GM19372 (cell line): ENCODE results near the gene CFAP20DC.
"Not testable (repeated sequence)": the region's sequence is repeated elsewhere in the genome, so short reads cannot be mapped to it uniquely, and the experiment has no call there.

Source experiments
- ATAC-seq: cut with Tn5 transposase; IDR thresholded peaks from one replicate; pipeline ENCODE4 v1.9.1; 2021; ENCODE audit warnings: mild to moderate bottlenecking, low read depth, moderate library complexity; ENCODE audit not compliant: unreplicated experiment

CFAP20DC gene

GRCh38 chr3:58967866-58968265 is 82.0 kb downstream of the CFAP20DC start:
- ATAC-seq = not testable (repeated sequence)

DNA sequence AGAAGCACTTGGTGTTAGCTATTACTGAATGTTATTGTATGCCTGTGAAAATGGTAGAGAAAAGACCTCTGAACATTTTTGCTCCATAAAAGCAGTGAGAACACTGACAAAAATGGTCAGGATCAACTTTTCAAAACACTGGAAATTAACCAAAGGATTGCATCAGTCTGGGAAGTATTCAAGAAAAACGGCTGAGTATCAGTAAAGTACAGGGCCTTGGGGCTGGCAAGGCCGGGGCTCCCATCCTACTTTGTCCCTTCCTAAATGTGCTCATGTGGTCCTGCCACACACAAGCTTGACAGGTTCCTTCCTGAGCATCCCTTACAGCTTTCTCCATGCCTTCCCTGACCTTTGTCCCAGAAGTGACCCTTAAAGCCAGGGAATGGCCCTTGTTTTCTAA is 84.0 kb downstream of the CFAP20DC start:
- ATAC-seq = no peak

DNA sequence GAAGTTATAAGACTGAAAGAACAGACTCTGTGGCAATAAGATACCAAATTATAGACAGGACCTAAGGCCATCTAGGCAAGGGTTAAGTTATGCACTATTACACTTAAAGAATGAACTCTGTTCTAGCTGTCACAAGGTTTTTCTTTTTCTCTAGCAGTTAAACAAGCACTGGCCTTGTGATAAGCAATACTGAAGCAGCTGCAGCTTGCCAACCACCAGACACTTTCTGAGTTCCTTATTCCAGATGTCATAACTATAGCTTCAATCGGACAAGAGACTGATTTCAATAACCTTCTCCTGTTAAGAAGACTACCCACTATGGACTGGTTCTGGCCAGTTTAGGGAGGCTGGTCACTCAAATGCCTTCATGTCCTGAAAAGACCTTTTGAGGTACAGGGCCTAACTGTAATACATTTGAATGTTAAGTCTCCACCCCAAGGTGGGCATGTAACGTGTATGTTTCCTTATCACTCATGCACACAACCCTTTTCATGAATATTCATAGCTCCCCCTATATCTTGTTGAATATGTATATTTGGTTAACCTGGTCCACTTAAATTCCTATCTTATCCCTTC is 85.8 kb downstream of the CFAP20DC start:
- no peak for ATAC-seq

DNA sequence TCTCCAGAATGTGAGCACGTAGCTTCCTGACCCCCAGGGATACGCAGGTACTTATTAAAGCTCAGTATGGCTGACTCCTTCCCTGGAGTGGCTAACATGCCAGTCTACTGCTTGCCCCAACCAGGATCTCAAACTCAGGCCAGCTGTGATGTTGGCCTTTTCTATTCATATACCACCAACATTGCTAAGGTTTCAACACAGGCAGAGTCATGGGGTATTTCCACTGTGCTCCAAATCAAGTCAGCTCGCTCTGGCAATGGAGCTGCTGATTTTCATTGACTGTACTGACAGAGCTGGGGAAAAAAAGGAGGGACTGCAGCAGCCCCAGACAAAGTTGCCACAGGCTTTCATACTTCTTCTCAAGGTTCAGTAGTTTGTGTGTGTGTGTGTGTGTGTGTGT is 87.0 kb downstream of the CFAP20DC start:
- ATAC-seq = no peak

DNA sequence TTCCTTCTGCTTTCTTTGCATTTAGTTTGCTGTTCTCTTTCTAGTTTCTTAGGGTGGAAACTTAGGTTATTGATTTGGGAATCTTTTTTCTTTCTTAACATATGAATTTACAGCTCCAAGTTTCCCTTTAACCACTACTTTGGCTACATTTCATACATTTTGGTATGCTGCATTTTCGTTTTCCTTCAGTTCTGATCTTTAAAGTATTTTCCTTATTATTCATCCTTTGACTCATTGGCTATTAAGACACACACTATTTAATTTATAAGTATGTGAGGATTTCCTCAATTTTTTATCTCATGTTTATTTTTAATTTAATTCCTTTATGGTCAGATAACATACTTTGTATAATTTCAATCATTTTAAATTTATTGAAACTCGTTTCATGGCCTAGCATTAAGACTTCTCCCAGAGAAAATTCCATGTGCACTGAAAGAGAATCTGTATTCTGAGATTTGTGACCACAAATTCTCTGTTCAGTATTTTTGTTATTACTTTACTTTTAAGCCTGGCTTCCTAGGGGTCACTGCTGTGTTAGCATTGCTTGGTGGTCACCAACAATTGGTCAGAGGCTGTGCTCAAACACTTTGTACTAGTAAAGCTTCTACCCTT is 87.7 kb downstream of the CFAP20DC start:
- no peak for ATAC-seq

DNA sequence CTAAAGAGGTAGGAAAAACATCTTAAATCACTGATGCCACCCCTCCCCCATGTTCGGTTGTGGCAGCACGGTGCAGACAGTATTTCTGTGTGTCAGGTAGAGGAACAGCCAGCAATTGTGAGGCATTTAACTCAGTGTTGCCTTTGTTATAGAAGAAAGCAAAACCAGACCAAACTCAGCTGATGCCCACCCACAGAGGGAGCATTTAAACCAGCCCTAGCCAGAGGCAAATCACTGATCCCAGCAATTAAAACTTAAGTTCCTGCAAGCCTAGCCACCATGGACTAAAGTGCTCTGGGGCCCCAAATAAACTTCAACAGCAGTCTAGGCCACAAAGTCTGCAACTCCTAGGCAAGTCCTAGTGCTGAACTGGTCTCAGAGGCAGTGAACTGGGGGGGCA is 94.5 kb downstream of the CFAP20DC start:
- no peak for ATAC-seq

DNA sequence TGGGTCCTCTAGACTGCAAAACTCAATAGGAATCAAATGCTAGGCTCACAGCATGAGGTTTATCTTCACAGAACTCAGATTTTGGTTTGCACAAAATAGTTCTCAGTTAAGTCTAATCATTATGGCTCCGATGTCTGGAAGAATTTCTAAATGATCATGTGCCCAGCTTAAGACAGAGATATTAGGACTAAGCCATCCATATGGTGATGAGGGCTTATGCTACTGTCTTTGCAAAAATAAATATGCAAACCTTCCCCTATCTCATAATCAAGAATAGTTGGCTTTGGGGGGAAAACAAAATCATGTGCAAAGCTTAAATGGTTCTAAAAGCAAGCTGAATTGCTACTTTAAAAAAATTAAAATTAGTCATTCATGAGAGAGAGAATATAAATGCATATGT is 96.5 kb downstream of the CFAP20DC start:
- no peak for ATAC-seq

DNA sequence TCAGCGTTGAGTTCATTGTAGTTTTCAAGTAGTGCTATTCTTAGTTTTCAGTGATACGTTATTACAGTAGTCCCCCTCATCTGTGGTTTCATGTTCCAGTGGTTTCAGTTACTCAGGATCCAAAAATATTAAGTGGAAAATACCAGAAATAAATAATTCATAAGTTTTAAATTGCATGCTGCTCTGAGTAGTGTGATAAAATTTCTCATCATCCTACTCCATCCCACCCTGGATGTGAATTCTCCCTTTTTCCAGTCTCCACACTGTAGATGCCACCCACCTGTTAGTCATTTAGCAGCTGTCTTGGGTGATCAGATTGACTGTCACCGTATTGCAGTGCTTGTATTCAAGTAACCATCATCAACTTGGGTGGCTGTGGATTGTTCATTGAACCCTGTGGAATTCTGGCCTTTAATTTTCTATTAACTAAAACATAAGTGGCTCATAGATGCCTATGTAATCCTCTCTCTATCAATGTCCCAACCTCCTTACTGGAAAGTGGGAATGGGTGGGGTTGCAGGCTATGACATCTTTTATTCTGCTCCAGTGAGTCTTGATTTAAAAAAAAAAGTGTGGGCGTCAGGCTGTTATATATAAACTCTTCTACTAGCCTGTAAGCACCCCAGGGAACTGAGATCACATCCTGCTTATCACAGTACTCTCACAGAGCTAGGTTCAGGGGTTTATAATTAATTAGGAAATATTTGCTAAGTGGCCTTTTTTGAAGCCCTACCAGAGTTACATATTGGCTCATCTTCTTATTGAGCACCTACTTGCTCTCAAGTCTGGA is 97.5 kb downstream of the CFAP20DC start:
- ATAC-seq = peak; percentile 63

DNA sequence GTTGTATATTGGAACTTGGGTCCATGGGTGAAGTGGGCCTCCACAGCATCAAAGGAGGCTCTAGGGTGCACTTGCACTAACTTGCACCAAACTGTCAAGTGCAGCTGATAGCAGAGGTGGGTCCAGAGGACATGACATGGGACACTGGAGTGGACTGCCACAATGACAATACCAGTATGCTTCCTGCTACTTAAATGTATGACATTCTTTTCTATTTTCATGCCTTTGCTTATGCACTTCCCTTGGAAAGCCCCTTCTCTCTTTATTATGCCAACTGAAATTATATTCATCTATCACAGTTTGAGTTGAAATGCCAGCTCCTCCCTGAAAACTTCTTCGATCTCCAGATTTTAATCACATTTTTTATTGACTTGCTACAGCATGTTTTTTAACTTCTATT is 101.8 kb downstream of the CFAP20DC start:
- ATAC-seq = no peak

- no peak for ATAC-seq
Measured at GRCh38 chr3:58946875-58947274, 103.0 kb downstream of the CFAP20DC start.

GRCh38 chr3:58938057-58938456 is 111.8 kb downstream of the CFAP20DC start:
- no peak for ATAC-seq

GRCh38 chr3:58924578-58924977 is 125.2 kb downstream of the CFAP20DC start:
- no peak for ATAC-seq

DNA sequence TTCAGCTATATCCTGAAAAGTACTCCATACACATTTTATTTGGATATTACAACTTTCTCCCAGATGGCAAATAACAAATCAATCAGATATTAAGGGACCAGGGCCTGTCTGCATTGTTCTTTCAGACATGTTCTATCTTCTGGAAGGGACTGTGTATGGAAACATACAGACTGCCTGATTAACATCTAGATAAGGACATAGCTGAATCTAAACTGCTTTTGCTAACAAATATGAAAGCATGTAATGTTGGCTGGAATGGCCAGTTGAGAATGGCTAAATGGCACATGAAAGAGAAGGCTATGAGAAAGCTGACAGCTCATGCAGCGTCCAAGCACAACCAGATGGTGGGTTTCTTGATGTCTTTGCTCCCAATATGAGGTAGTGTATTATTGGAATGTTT is 149.4 kb downstream of the CFAP20DC start:
- ATAC-seq = no peak

DNA sequence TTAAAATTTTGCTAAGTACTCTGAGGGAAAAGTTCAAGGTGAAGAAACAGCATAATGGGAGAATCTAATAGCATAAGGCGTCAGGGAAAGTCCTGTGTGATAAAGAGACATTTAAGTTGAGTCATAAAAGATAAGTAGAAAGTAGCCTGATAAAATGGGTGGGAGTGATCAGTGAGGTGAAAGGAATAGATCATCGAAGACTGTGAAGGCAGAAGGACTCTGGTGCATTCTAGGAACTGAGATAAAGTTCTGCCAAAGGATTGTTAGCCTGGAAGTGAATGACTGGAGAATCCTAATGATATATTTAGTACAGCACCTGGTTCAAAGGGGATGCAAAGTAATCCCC is 149.9 kb downstream of the CFAP20DC start:
- peak; percentile 9 for ATAC-seq

GRCh38 chr3:58899159-58899952 is 150.5 kb downstream of the CFAP20DC start:
- peak; percentile 90 for ATAC-seq

DNA sequence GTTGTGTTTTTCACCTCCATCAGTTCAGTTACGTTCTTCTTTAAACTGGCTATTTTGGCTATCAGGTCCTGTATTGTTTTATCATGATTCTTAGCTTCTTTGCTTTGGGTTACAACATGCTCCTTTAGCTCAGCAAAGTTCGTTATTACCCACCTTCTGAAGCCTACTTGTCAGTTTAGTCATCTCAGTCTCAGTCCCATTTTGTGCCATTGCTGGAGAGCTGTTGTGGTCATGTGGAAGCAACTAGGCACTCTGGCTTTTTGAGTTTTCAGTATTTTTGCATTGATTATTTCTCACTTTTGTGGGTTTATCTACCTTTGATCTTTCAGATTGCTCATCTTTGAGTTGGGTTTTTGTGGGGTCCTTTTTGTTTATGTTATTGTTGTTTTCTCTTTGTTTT is 151.3 kb downstream of the CFAP20DC start:
- ATAC-seq = no peak

DNA sequence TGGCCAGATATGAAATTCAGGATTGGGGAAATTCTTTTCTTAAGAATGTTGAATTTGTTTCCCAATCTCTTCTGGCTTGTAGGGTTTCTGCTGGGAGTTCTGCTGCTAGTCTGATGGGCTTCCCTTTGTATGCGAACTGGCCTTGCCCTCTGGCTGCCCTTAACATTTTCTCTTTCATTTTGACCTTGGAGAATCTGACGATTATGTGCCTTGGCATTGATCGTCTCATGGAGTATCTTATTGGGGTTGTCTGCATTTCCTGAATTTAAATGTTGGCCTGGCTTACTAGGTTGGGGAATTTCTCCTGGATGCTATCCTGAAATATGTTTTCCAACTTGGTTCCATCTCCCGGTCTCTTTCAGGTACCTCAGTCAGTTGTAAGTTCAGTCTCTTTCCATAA is 152.2 kb downstream of the CFAP20DC start:
- ATAC-seq = no peak

GRCh38 chr3:58895678-58896077 is 154.1 kb downstream of the CFAP20DC start:
- ATAC-seq = not testable (repeated sequence)

GRCh38 chr3:58892526-58892925 is 157.3 kb downstream of the CFAP20DC start:
- ATAC-seq = not testable (repeated sequence)

DNA sequence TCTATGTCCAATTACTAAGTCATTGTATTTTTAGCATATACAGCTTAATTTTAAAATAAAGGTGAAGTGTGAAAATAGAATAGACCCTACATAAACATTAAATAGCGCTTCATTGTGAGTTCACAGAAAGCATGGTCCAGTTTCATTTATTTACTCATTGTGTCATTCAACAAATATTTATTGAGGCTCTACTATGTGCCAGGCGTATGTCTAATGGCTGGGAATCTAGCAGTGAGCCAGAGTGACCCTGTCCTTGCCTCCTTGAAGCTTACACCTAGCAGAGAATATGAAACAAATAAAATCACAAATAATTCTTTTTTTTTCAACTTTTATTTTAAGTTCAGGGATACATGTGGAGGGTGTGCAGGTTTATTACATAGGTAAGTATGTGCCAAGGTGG is 161.7 kb downstream of the CFAP20DC start:
- ATAC-seq = no peak

DNA sequence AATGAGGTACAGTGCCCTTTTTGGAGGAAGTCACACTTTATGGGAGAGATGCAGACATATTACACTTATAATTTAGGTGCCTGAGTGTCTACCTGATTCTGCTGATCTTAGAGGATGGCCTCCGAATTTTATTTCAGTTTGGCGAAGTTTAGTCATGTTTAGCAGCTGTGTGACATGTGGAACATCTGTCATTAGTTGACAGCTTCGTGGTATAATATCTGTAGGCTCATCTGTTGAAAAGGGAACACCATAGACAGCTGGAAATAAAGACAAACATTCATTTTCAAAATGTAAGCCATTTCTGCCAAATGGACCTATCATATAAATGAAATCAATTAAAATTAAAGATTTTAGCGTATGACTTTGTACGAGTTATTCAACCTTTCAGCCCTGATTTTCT is 165.4 kb downstream of the CFAP20DC start:
- ATAC-seq = no peak
